Measurements from ENCODE around the gene PNLIPRP3.

Gene PNLIPRP3

GRCh38 chr10:116466715-116467422 is 39.2 kb downstream of the PNLIPRP3 start:
- H3K27ac Mint-ChIP-seq = no peak overlapping the region
- no peaks in the 10 kb centered on the region for H3K9me3 Mint-ChIP-seq
- no peak for DNase-seq (ENCODE audit: low spot score)
- no peak overlapping the region for H3K4me3 Mint-ChIP-seq
- no peaks in the 10 kb centered on the region for H3K4me1 Mint-ChIP-seq (ENCODE audit: low read depth)
- H3K36me3 Mint-ChIP-seq (ENCODE audit: low read depth) = no peaks in the 10 kb centered on the region
- no peaks in the 10 kb centered on the region for H3K27me3 Mint-ChIP-seq (ENCODE audit: low read depth)

GRCh38 chr10:116469437-116469836 is 41.8 kb downstream of the PNLIPRP3 start:
- no peaks in the 10 kb centered on the region for H3K4me1 Mint-ChIP-seq (ENCODE audit: low read depth)
- H3K9me3 Mint-ChIP-seq = no peaks in the 10 kb centered on the region
- H3K36me3 Mint-ChIP-seq (ENCODE audit: low read depth) = no peaks in the 10 kb centered on the region
- H3K27ac Mint-ChIP-seq = no peak overlapping the region
- H3K27me3 Mint-ChIP-seq (ENCODE audit: low read depth) = no peaks in the 10 kb centered on the region
- DNase-seq (ENCODE audit: low spot score) = no peak
- no peak overlapping the region for H3K4me3 Mint-ChIP-seq

- Mint-ChIP-seq H3K4me3 (no peak overlapping the region), H3K9me3 (no peaks in the 10 kb centered on the region), H3K27ac (no peak overlapping the region), H3K36me3 (ENCODE audit: low read depth) (no peaks in the 10 kb centered on the region), H3K4me1 (ENCODE audit: low read depth) (no peaks in the 10 kb centered on the region), H3K27me3 (ENCODE audit: low read depth) (no peaks in the 10 kb centered on the region)
- no peak for DNase-seq (ENCODE audit: low spot score)
Observed at GRCh38 chr10:116470071-116470470, 42.4 kb downstream of the PNLIPRP3 start.

GRCh38 chr10:116470768-116471415 is 43.2 kb downstream of the PNLIPRP3 start:
- no peaks in the 10 kb centered on the region for H3K4me1 Mint-ChIP-seq (ENCODE audit: low read depth)
- H3K36me3 Mint-ChIP-seq (ENCODE audit: low read depth) = no peaks in the 10 kb centered on the region
- no peaks in the 10 kb centered on the region for H3K27me3 Mint-ChIP-seq (ENCODE audit: low read depth)
- H3K9me3 Mint-ChIP-seq = no peaks in the 10 kb centered on the region
- no peak overlapping the region for H3K4me3 Mint-ChIP-seq
- no peak overlapping the region for H3K27ac Mint-ChIP-seq
- DNase-seq (ENCODE audit: low spot score) = no peak

DNA sequence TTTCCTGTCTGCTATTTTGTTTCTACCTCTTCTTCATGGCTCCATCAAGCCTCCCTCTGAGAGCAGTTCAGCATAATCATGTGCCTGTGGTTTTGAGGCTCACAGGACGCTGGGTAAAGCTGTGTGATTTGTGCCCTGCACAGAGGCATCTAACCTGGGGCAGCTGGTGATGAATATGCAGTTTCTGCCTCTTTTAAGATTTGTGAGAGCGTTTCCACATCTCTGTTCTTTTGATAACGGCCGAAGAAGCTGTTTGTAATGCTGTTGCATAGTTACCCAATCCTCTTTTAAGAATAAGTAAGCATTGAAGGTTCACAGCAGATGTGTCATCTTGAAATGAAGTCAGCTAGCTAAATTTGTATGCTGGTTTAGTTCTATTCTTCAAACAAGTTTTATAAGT is 45.2 kb downstream of the PNLIPRP3 start:
- no peak overlapping the region for H3K27ac Mint-ChIP-seq
- no peaks in the 10 kb centered on the region for H3K4me1 Mint-ChIP-seq (ENCODE audit: low read depth)
- no peak for DNase-seq (ENCODE audit: low spot score)
- H3K4me3 Mint-ChIP-seq = no peak overlapping the region
- no peaks in the 10 kb centered on the region for H3K9me3 Mint-ChIP-seq
- H3K27me3 Mint-ChIP-seq (ENCODE audit: low read depth) = no peaks in the 10 kb centered on the region
- H3K36me3 Mint-ChIP-seq (ENCODE audit: low read depth) = no peaks in the 10 kb centered on the region

GRCh38 chr10:116475866-116476265 is 48.2 kb downstream of the PNLIPRP3 start:
- Mint-ChIP-seq H3K9me3 (no peaks in the 10 kb centered on the region), H3K4me1 (ENCODE audit: low read depth) (no peaks in the 10 kb centered on the region), H3K27ac (no peak overlapping the region), H3K27me3 (ENCODE audit: low read depth) (no peaks in the 10 kb centered on the region), H3K36me3 (ENCODE audit: low read depth) (no peaks in the 10 kb centered on the region), H3K4me3 (no peak overlapping the region)
- no peak for DNase-seq (ENCODE audit: low spot score)

DNA sequence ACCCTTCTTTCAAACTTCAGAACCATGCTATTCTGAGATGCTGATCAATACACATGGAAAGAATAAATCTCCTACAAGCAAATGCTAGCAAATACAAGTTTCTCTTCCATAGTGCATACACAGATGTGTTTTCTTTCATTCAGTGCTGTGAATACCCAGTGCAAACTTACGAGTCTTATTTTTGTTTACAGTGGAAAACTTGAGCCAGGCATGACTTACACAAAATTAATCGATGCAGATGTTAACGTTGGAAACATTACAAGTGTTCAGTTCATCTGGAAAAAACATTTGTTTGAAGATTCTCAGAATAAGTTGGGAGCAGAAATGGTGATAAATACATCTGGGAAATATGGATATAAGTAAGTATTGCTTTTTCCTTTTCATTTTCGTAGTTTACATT is 48.8 kb downstream of the PNLIPRP3 start:
- Mint-ChIP-seq H3K9me3 (no peaks in the 10 kb centered on the region), H3K4me1 (ENCODE audit: low read depth) (no peaks in the 10 kb centered on the region), H3K27me3 (ENCODE audit: low read depth) (no peaks in the 10 kb centered on the region), H3K36me3 (ENCODE audit: low read depth) (no peaks in the 10 kb centered on the region), H3K27ac (no peak overlapping the region), H3K4me3 (no peak overlapping the region)
- no peak for DNase-seq (ENCODE audit: low spot score)

- Mint-ChIP-seq H3K9me3 (no peaks in the 10 kb centered on the region), H3K4me3 (no peak overlapping the region), H3K27me3 (ENCODE audit: low read depth) (no peaks in the 10 kb centered on the region), H3K36me3 (ENCODE audit: low read depth) (no peaks in the 10 kb centered on the region), H3K27ac (no peak overlapping the region), H3K4me1 (ENCODE audit: low read depth) (no peaks in the 10 kb centered on the region)
- no peak for DNase-seq (ENCODE audit: low spot score)
Observed at GRCh38 chr10:116477986-116478664, 50.5 kb downstream of the PNLIPRP3 start.

- no peaks in the 10 kb centered on the region for H3K9me3 Mint-ChIP-seq
- H3K4me1 Mint-ChIP-seq (ENCODE audit: low read depth) = no peaks in the 10 kb centered on the region
- H3K27me3 Mint-ChIP-seq (ENCODE audit: low read depth) = no peaks in the 10 kb centered on the region
- no peaks in the 10 kb centered on the region for H3K36me3 Mint-ChIP-seq (ENCODE audit: low read depth)
- no peak for DNase-seq (ENCODE audit: low spot score)
- no peak overlapping the region for H3K4me3 Mint-ChIP-seq
- H3K27ac Mint-ChIP-seq = no peak overlapping the region
Observed at GRCh38 chr10:116486770-116487448, 59.3 kb downstream of the PNLIPRP3 start.

DNA sequence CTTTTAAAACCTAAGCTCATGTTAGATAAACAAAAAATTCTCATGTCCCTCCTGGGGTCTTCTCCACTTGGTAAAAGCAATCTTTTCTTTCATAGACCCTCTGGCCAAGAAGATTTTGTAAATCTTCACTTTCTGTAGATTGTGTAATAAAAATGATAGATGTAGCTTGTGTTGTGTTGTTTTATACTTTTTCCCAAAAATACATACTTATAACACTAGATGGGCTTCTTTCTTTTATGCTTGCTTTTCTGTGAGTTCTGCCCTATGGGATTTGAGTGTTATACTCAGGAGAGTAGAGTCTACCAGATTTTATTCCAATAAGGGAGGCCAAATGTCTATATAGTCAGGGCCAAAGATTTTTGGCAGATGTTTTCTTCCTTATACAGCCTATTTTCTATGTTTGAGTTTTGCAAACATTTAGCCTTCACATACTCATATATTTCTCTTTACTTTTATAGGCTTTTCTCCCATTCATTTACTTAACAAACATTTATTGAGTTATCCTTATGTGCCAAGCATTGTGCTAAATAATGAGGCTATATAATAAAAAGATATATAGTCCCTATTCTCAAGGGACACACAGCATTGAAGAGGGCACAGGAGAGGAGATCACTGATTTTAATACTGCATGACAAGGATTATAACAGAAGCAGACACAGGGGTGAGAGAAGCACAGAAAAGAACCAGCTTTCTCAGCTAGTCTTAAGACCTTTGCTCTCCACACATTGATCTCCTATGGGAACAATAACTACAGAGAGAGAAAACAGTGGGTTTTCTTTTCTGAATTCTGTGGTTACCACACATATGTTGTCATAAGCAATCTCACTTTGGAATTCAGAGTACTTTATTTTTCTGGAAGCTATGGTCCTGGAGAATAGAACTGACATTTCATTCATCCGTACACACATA is 60.1 kb downstream of the PNLIPRP3 start:
- Mint-ChIP-seq H3K27me3 (ENCODE audit: low read depth) (no peaks in the 10 kb centered on the region), H3K36me3 (ENCODE audit: low read depth) (no peaks in the 10 kb centered on the region), H3K4me1 (ENCODE audit: low read depth) (no peaks in the 10 kb centered on the region), H3K9me3 (no peaks in the 10 kb centered on the region), H3K27ac (no peak overlapping the region), H3K4me3 (no peak overlapping the region)
- DNase-seq (ENCODE audit: low spot score) = no peak

DNA sequence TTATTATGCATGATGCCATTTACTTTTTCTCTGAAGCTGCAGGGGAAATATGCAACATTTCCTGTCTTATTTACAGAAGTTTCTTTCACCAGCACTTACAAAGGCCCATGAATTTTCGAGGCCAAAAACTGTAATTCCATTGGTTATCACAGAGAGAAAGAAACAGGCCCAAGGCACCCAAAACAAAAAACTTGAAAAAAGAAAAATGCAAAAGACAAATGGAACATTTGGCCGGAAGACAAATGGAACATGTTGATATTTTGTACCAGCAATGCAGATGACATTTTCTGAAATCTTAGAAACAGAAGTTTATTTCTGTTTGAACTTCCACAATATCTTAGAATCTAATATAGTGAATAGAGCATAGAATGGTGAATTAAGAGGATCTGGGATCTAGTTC is 61.8 kb downstream of the PNLIPRP3 start:
- DNase-seq (ENCODE audit: low spot score) = no peak
- Mint-ChIP-seq H3K27ac (no peak overlapping the region), H3K27me3 (ENCODE audit: low read depth) (no peaks in the 10 kb centered on the region), H3K4me3 (no peak overlapping the region), H3K4me1 (ENCODE audit: low read depth) (no peaks in the 10 kb centered on the region), H3K36me3 (ENCODE audit: low read depth) (no peaks in the 10 kb centered on the region), H3K9me3 (no peaks in the 10 kb centered on the region)

DNA sequence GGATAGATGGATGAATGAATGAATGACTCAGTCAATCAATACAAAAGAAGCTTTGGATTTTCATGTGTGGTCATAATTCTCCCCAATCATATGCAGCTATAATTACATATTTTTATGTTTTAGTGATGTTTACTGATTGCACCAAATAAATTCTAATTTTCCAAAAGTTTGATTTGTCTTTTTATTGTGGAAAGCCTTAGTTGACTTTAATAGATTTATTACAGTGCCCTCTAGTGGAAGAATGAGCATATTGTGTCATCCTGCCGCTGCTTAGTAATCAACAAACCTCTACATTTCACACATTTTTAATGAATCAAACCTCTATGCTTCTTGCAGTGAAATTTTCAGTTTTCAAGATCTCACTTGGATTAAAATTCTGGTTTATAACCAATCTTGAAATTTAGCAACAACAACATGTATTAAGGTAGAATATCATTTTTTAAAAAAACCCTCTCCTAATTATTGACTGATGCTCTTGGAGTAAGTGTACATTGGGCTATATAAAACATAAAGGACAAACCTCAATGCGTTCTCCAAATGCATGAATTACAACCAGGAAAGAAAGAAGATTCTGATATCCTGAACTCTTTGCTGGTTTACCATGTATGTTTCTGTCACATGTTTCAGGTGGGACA is 62.5 kb downstream of the PNLIPRP3 start:
- H3K36me3 Mint-ChIP-seq (ENCODE audit: low read depth) = no peaks in the 10 kb centered on the region

GRCh38 chr10:116504786-116505185 is 77.1 kb downstream of the PNLIPRP3 start:
- Mint-ChIP-seq H3K4me1 (ENCODE audit: low read depth) (no peaks in the 10 kb centered on the region), H3K36me3 (ENCODE audit: low read depth) (no peaks in the 10 kb centered on the region), H3K27ac (no peak overlapping the region), H3K27me3 (ENCODE audit: low read depth) (no peaks in the 10 kb centered on the region), H3K9me3 (no peaks in the 10 kb centered on the region), H3K4me3 (no peak overlapping the region)
- no peak for DNase-seq (ENCODE audit: low spot score)

More for the DNA sequence above, 62.5 kb downstream of the PNLIPRP3 start:
- H3K9me3 Mint-ChIP-seq = no peaks in the 10 kb centered on the region
- H3K27ac Mint-ChIP-seq = no peak overlapping the region
- H3K4me3 Mint-ChIP-seq = no peak overlapping the region
- H3K27me3 Mint-ChIP-seq (ENCODE audit: low read depth) = no peaks in the 10 kb centered on the region
- no peaks in the 10 kb centered on the region for H3K4me1 Mint-ChIP-seq (ENCODE audit: low read depth)
- no peak for DNase-seq (ENCODE audit: low spot score)
